NT2/D1 (cell line): Measurements from ENCODE around the gene PRSS2.

Experiments
- SUZ12 ChIP-seq: IDR thresholded peaks from 2 replicates; pipeline ENCODE4 v1.6.1; 2011; ENCODE audit not compliant: insufficient read length, insufficient read depth; ENCODE audit errors: extremely low read depth
- YY1 ChIP-seq: IDR thresholded peaks from 2 replicates; pipeline ENCODE4 v1.6.1; 2011; ENCODE audit not compliant: insufficient read length, insufficient read depth

GRCh38 chr7:142812437-142813215 lies 41.9 kb downstream of the PRSS2 start:
- TF ChIP-seq YY1 (no peak), SUZ12 (no peak)
